Neutrophil (primary cell): ENCODE data around the gene OR2B6.
"Not testable (repeated sequence)": the region's sequence is repeated elsewhere in the genome, so short reads cannot be mapped to it uniquely, and the experiment has no call there.

Experiments used
- H3K27ac ChIP-seq: fragments of 200-600 bp; sonication (generic); 2 replicates; pipeline ENCODE4 v1.5.1; 2016; ENCODE audit warnings: mild to moderate bottlenecking, moderate library complexity
- H3K27me3 ChIP-seq: fragments of 200-600 bp; sonication (generic); 2 replicates; pipeline ENCODE4 v1.6.0; 2016; ENCODE audit warnings: mild to moderate bottlenecking
- H3K36me3 ChIP-seq: fragments of 200-600 bp; sonication (generic); 2 replicates; pipeline ENCODE4 v1.5.1; 2017
- H3K4me1 ChIP-seq, 2 experiments: fragments of 200-600 bp in 1 of 2; sonication (generic) in 1 of 2; 1 replicate in 1 of 2; 2 replicates in 1 of 2; pipeline versions ENCODE4 v1.5.1 to v1.6.1; 2013 to 2016; ENCODE audit warnings: low read depth in 1 of 2, low read length in 1 of 2, mild to moderate bottlenecking in 1 of 2, moderate library complexity in 1 of 2; ENCODE audit not compliant: control insufficient read depth in 1 of 2, insufficient read depth in 1 of 2
- H3K4me3 ChIP-seq, 2 experiments: fragments of 200-600 bp in 1 of 2; sonication (generic) in 1 of 2; 1 replicate in 1 of 2; 2 replicates in 1 of 2; pipeline ENCODE4 v1.5.1; 2013 to 2016; ENCODE audit warnings: low read depth in 1 of 2, low read length in 1 of 2, mild to moderate bottlenecking in 1 of 2, moderate library complexity in 1 of 2
- H3K9me3 ChIP-seq: fragments of 200-600 bp; sonication (generic); 2 replicates; pipeline ENCODE4 v1.5.1; 2016
- TF ChIP-seq, protein P1 (sequence below): fragments of 200-600 bp; sonication (generic); IDR thresholded peaks from 2 replicates; pipeline ENCODE4 v1.5.1; 2016; ENCODE audit warnings: antibody characterized with exemption

OR2B6 gene

DNA sequence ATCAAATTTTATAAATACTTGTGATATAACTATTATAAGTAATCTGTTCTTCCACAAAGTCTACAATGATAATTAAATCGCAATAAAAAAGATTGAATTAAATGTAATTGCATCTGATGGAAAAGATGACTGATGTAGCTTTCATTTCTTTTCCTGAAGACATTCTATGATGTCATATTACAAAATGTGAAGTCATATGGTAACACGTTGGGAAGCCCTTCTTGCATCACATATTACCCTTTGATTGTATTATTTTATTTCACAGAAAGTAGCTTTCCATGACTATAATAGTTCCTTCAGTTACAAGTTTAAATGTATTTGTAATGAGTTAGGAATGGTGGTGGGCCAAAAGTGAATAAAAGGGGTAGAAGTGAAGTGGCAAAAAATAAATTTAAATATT is 25.8 kb upstream of the OR2B6 start:
- no peak overlapping the region for H3K27ac ChIP-seq
- H3K4me3 ChIP-seq: no peak overlapping the region
- no peaks in the 10 kb centered on the region for H3K27me3 ChIP-seq
- H3K9me3 ChIP-seq: no peaks in the 10 kb centered on the region
- TF ChIP-seq, protein P1, sequence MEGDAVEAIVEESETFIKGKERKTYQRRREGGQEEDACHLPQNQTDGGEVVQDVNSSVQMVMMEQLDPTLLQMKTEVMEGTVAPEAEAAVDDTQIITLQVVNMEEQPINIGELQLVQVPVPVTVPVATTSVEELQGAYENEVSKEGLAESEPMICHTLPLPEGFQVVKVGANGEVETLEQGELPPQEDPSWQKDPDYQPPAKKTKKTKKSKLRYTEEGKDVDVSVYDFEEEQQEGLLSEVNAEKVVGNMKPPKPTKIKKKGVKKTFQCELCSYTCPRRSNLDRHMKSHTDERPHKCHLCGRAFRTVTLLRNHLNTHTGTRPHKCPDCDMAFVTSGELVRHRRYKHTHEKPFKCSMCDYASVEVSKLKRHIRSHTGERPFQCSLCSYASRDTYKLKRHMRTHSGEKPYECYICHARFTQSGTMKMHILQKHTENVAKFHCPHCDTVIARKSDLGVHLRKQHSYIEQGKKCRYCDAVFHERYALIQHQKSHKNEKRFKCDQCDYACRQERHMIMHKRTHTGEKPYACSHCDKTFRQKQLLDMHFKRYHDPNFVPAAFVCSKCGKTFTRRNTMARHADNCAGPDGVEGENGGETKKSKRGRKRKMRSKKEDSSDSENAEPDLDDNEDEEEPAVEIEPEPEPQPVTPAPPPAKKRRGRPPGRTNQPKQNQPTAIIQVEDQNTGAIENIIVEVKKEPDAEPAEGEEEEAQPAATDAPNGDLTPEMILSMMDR: no peak
- H3K36me3 ChIP-seq: no peaks in the 10 kb centered on the region
- no peaks in the 10 kb centered on the region for H3K4me1 ChIP-seq

DNA sequence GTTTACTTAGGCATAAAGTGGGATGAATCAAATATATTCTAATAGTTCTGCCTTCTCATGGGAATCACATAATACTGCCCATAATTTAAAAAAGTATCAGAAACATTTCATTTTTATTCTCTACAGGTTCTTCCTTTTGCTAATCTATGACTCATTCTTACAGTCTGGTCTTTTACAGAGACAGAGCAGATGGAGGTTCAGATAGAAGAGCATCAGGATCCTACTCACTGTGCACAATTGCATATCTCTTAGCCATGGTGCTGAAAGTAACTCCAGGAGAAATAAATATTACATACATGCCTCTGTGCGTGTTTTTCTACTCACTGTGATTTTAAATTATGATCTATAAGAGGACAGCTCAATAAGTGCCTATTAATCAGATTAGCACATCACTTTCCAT is 16.3 kb upstream of the OR2B6 start:
- Histone ChIP-seq H3K9me3 (no peaks in the 10 kb centered on the region), H3K4me1 (no peaks in the 10 kb centered on the region), H3K36me3 (no peaks in the 10 kb centered on the region), H3K4me3 (no peak overlapping the region), H3K27ac (no peak overlapping the region), H3K27me3 (peaks cover 12% of the 10 kb centered on the region)
- TF ChIP-seq, protein P1: no peak

DNA sequence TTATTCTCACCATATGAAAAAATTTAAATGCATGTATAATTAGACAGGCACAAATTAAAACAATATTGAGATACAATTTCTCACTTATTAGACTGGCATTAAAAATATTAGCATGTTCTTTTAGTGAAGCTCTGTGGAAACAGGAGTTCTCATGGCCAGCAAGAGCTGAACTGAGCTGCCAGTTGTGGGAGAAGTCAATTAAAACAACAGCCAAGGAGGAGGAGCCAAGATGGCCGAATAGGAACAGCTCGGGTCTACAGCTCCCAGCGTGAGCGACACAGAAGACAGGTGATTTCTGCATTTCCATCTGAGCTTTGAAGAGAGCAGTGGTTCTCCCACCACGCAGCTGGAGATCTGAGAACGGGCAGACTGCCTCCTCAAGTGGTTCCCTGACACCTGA is 14.0 kb upstream of the OR2B6 start:
- H3K27me3 ChIP-seq: peaks cover 12% of the 10 kb centered on the region
- not testable (repeated sequence) for H3K27ac ChIP-seq, H3K4me1 ChIP-seq, H3K4me3 ChIP-seq, H3K9me3 ChIP-seq, H3K36me3 ChIP-seq

DNA sequence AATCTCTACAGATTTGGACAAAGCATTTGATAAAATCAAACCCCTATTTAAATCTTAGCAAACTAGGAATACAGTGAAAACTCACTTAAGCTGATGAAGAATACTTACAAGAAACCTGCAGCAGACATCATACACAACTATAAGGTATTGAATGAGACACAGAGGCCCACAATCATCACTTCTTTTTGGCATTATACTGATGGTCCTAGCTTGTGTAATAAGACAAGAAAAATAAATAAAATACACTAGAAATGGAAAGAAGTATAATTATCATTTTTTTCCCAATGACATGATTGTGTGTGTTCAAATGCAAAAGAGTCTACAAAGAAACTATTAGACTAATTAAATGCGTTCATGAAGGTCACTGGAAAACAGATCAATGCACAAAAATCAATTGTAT is 8.8 kb upstream of the OR2B6 start:
- Histone ChIP-seq H3K27ac (no peak overlapping the region), H3K4me3 (no peak overlapping the region), H3K36me3 (no peaks in the 10 kb centered on the region), H3K27me3 (peaks cover 16% of the 10 kb centered on the region), H3K4me1 (no peaks in the 10 kb centered on the region), H3K9me3 (no peaks in the 10 kb centered on the region)
- TF ChIP-seq, protein P1: no peak

DNA sequence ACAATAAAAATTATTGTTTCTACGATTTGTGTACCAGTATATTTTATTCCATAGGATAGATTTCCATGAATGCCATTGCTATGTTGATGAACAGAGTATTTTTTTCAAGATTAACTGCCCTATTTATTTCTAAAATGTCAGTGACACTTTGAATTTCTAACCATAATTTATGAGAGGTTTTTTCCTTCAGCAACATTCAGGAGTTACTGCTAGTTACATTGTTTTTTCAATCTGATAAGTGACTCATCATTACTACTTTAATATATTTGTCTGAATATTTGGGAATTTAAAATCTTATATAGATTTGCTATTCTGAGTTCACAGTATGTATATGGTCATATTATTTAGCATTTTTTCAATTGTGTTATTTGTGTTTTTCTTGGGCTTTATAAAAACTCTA is 6.0 kb upstream of the OR2B6 start:
- H3K27me3 ChIP-seq: peaks cover 30% of the 10 kb centered on the region
- H3K4me3 ChIP-seq: no peak overlapping the region
- no peaks in the 10 kb centered on the region for H3K4me1 ChIP-seq
- H3K36me3 ChIP-seq: no peaks in the 10 kb centered on the region
- H3K9me3 ChIP-seq: no peaks in the 10 kb centered on the region
- TF ChIP-seq, protein P1: no peak
- H3K27ac ChIP-seq: no peak overlapping the region

DNA sequence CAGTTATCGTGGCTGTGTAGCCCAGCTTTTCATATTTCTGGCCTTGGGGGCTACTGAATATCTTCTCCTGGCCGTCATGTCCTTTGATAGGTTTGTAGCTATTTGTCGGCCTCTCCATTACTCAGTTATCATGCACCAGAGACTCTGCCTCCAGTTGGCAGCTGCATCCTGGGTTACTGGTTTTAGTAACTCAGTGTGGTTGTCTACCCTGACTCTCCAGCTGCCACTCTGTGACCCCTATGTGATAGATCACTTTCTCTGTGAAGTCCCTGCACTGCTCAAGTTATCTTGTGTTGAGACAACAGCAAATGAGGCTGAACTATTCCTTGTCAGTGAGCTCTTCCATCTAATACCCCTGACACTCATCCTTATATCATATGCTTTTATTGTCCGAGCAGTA is 475 bp downstream of the OR2B6 start:
- TF ChIP-seq, protein P1: no peak
- H3K4me1 ChIP-seq: no peaks in the 10 kb centered on the region
- no peak overlapping the region for H3K4me3 ChIP-seq
- no peaks in the 10 kb centered on the region for H3K36me3 ChIP-seq
- H3K27me3 ChIP-seq: peaks cover 27% of the 10 kb centered on the region
- no peak overlapping the region for H3K27ac ChIP-seq
- H3K9me3 ChIP-seq: no peaks in the 10 kb centered on the region
